GM18508 (cell line): Measurements from ENCODE around the gene CTRL.

Experiments
- ATAC-seq: cut with Tn5 transposase; IDR thresholded peaks from one replicate; pipeline ENCODE4 v1.9.1; 2021; ENCODE audit warnings: moderate number of reproducible peaks; ENCODE audit not compliant: insufficient read depth, unreplicated experiment

The CTRL gene

GRCh38 chr16:67897231-67897630 is 34.4 kb downstream of the CTRL start:
- no peak for ATAC-seq

- no peak for ATAC-seq
Measured at GRCh38 chr16:67893743-67894399, 37.8 kb downstream of the CTRL start.

- peak; percentile 74 for ATAC-seq
Measured at GRCh38 chr16:67892899-67893742, 38.5 kb downstream of the CTRL start, which contains the start of gene PSKH1. Gene PSKH1, plus strand, starts transcription at chr16:67893254. Its CDS starts 15,496 bp downstream, at chr16:67908750.

GRCh38 chr16:67892375-67892774 is 39.3 kb downstream of the CTRL start:
- no peak for ATAC-seq

GRCh38 chr16:67888331-67888730 is 43.3 kb downstream of the CTRL start:
- no peak for ATAC-seq

GRCh38 chr16:67886387-67886786 is 45.3 kb downstream of the CTRL start:
- no peak for ATAC-seq

GRCh38 chr16:67885976-67886375 is 45.7 kb downstream of the CTRL start:
- no peak for ATAC-seq

GRCh38 chr16:67885545-67885944 is 46.1 kb downstream of the CTRL start:
- ATAC-seq, result no peak

- no peak for ATAC-seq
Measured at GRCh38 chr16:67884684-67885083, 47.0 kb downstream of the CTRL start, which contains the start of gene NRN1L. Gene NRN1L, plus strand, starts transcription at chr16:67884885. Its CDS starts 19 bp downstream, at chr16:67884904.

- ATAC-seq, result no peak
Measured at GRCh38 chr16:67883872-67884261, 47.8 kb downstream of the CTRL start.

GRCh38 chr16:67883146-67883871 is 48.4 kb downstream of the CTRL start:
- no peak for ATAC-seq

GRCh38 chr16:67882374-67883145 is 49.1 kb downstream of the CTRL start:
- no peak for ATAC-seq

- no peak for ATAC-seq
Measured at GRCh38 chr16:67881621-67882161, 50.0 kb downstream of the CTRL start.

GRCh38 chr16:67880584-67880983 is 51.1 kb downstream of the CTRL start:
- ATAC-seq, result no peak

- ATAC-seq, result no peak
Measured at GRCh38 chr16:67879936-67880335, 51.7 kb downstream of the CTRL start.
